ENCODE data around the gene PPARD. TPM values are rescaled to one million over a fixed set of nuclear protein-coding genes. Genes with fewer than 3 reads are reported as not detected.
"Not testable (repeated sequence)": the region's sequence is repeated elsewhere in the genome, so short reads cannot be mapped to it uniquely, and the experiment has no call there.

PPARD gene
- total and polyA plus RNA-seq, 12 donors: 12.9 to 21.0 (median 13.9) TPM

DNA sequence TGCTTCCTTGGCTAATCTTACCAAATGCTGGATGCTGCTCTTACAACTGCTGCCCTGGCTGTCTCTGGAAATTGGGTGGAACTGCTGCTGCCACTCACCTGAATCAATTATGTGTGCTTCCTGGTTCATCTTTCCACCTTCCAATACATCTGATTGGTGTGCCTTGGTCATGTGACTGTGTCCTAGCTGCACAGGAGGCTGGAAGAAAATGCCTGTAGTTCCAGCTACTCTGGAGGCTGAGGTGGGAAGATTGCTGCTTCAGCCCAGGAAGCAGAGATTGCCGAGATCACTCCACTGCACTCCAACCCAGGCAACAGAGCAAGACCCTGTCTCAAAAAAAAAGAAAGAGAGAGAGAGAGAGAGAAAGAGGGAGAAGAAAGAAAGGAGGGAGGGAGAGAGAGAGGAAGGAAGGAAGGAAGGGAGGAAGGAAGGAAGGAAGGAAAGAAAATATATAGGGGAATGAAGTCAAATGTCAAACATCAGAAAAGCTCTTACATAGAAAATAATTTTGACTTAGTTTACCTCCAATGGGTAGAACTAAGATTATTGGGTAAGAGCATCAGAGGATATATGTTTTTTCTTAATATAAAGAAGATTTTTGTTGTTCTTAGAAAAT lies 14.1 kb upstream of the PPARD start:
- H3K27ac ChIP-seq: no peak overlapping the region
- no peak overlapping the region for H3K4me3 ChIP-seq
- intact Hi-C loops (cut with DNase I): loop anchor here in 1 of 10 donors (5.0 kb wide), 1 partner anchor 36 kb away; no protein-coding TSS in a partner anchor
- ATAC-seq (no peak), DNase-seq (no peak)
- peaks cover 0 to 3% (median 0%) of the 10 kb centered on the region in 9 donors for H3K36me3 ChIP-seq
- no peaks in the 10 kb centered on the region for H3K4me1 ChIP-seq
- no peaks in the 10 kb centered on the region for H3K9me3 ChIP-seq
- 88% methylated on average over 1 of the region's 1 CpG for WGBS, 2 donors
- H3K27me3 ChIP-seq: no peaks in the 10 kb centered on the region
- TF ChIP-seq, protein P1, sequence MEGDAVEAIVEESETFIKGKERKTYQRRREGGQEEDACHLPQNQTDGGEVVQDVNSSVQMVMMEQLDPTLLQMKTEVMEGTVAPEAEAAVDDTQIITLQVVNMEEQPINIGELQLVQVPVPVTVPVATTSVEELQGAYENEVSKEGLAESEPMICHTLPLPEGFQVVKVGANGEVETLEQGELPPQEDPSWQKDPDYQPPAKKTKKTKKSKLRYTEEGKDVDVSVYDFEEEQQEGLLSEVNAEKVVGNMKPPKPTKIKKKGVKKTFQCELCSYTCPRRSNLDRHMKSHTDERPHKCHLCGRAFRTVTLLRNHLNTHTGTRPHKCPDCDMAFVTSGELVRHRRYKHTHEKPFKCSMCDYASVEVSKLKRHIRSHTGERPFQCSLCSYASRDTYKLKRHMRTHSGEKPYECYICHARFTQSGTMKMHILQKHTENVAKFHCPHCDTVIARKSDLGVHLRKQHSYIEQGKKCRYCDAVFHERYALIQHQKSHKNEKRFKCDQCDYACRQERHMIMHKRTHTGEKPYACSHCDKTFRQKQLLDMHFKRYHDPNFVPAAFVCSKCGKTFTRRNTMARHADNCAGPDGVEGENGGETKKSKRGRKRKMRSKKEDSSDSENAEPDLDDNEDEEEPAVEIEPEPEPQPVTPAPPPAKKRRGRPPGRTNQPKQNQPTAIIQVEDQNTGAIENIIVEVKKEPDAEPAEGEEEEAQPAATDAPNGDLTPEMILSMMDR (IDR thresholded peaks at IDR 0.05): no peak

GRCh38 chr6:35328965-35329364 lies 13.4 kb upstream of the PPARD start:
- not testable (repeated sequence) for ATAC-seq, H3K36me3 ChIP-seq, H3K9me3 ChIP-seq, H3K4me1 ChIP-seq, H3K4me3 ChIP-seq, DNase-seq, H3K27ac ChIP-seq, H3K27me3 ChIP-seq
- WGBS, 2 donors: 90 to 97% methylated on average over 8 of the region's 8 CpGs
- intact Hi-C loops (cut with DNase I): loop anchor here in 1 of 10 donors (5.0 kb wide), 1 partner anchor 37 kb away; no protein-coding TSS in a partner anchor

- no peak for DNase-seq
- TF ChIP-seq, protein P1 (IDR thresholded peaks at IDR 0.05): no peak
- Histone ChIP-seq H3K4me3 (no peak overlapping the region), H3K9me3 (no peaks in the 10 kb centered on the region), H3K27ac (no peak overlapping the region), H3K4me1 (no peaks in the 10 kb centered on the region), H3K27me3 (no peaks in the 10 kb centered on the region), H3K36me3 (no peaks in the 10 kb centered on the region)
- intact Hi-C loops (cut with DNase I): no loop called here
- WGBS, 2 donors: 94 to 96% methylated on average over 9 of the region's 9 CpGs
- no peak for ATAC-seq
Observed at GRCh38 chr6:35330541-35331119, 11.7 kb upstream of the PPARD start.

DNA sequence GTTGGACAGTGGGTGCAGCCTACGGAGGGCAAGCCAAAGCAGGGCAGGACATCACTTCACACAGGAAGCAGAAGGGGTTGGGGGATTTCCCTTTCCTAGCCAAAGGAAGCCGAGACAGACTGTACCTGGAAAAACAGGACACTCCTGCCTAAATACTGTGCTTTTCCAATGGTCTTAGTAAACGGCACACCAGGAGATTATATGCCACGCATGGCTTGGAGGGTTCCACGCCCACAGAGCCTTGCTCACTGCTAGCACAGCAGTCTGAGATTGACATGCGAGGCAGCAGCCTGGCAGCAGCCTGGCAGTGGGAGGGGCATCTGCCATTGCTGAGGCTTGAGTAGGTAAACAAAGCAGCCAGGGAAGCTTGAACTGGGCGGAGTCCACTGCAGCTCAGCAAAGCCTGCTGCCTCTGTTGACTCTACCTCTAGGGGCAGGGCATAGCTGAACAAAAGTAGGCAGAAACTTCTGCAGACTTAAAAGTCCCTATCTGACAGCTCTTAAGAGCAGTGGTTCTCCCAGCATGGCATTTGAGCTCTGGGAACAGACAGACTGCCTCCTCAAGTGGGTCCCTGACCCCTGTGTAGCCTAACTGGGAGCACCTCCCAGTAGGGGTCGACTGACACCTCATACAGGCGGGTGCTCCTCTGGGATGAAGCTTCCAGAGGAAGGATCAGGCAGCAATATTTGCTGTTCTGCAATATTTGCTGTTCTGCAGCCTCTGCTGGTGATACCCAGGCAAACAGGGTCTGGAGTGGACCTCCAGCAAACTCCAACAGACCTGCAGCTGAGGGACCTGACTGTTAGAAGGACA lies 10.1 kb upstream of the PPARD start:
- H3K36me3 ChIP-seq; H3K27ac ChIP-seq; intact Hi-C loops (cut with DNase I); H3K4me1 ChIP-seq; H3K27me3 ChIP-seq; H3K4me3 ChIP-seq; H3K9me3 ChIP-seq: not testable (repeated sequence)
- 72 to 84% methylated on average over 9 of the region's 9 CpGs for WGBS, 2 donors
- ATAC-seq: peak in 2 of 8 donors; percentile 35 to 50
- TF ChIP-seq, protein P1 (IDR thresholded peaks at IDR 0.05): peak in 1 of 9 donors; percentile 15
- DNase-seq: peak in 1 of 2 donors; percentile 40
